Fibroblast of lung (primary cell): Measurements from ENCODE around the gene EYA2. TPM values are rescaled to one million over a fixed set of nuclear protein-coding genes. Genes with fewer than 3 reads are reported as not detected.

Experiments
- DNase-seq, 2 donors: peaks; one replicate each; pipeline versions ENCODE4 v3.0.0 to v3.0.0-alpha.2; 2010; ENCODE audit warnings: low read depth in 2 of 2
- H2AFZ ChIP-seq: 2 replicates; pipeline ENCODE4 v1.5.1; 2012; ENCODE audit warnings: low read length, control low read depth, inconsistent platforms
- H3K27ac ChIP-seq: 2 replicates; pipeline ENCODE4 v1.5.1; 2011; ENCODE audit warnings: low read length, control low read depth; ENCODE audit not compliant: insufficient read depth
- H3K27me3 ChIP-seq: 2 replicates; pipeline ENCODE4 v1.5.1; 2011; ENCODE audit warnings: mild to moderate bottlenecking, low read length; ENCODE audit not compliant: control insufficient read depth, insufficient read depth
- H3K36me3 ChIP-seq: 2 replicates; pipeline ENCODE4 v1.5.1; 2011; ENCODE audit warnings: low read length; ENCODE audit not compliant: control insufficient read depth, insufficient read depth
- H3K4me1 ChIP-seq: 2 replicates; pipeline ENCODE4 v1.5.1; 2011; ENCODE audit warnings: low read length; ENCODE audit not compliant: control insufficient read depth, insufficient read depth; ENCODE audit errors: extremely low read depth
- H3K4me2 ChIP-seq: 2 replicates; pipeline ENCODE4 v1.5.1; 2011; ENCODE audit warnings: low read length, control low read depth; ENCODE audit not compliant: insufficient read depth; ENCODE audit errors: extremely low read depth
- H3K4me3 ChIP-seq, 4 experiments: fragments of 200-600 bp in 1 of 4; sonication (generic) in 1 of 4; replicated peaks in 1 of 4; 2 replicates each; pipeline ENCODE4 v1.5.1; 2011 to 2016; ENCODE audit warnings: low read length in 4 of 4, low read depth in 3 of 4, mild to moderate bottlenecking in 3 of 4, control low read depth in 2 of 4, inconsistent platforms in 1 of 4, mixed read lengths in 1 of 4; ENCODE audit not compliant: insufficient read depth in 1 of 4; ENCODE audit errors: control extremely low read depth in 1 of 4
- H3K79me2 ChIP-seq: 2 replicates; pipeline ENCODE4 v1.5.1; 2012; ENCODE audit warnings: mild to moderate bottlenecking, low read length, inconsistent platforms; ENCODE audit not compliant: control insufficient read depth, insufficient read depth
- H3K9ac ChIP-seq: 2 replicates; pipeline ENCODE4 v1.5.1; 2011; ENCODE audit warnings: mild to moderate bottlenecking, low read length, control low read depth; ENCODE audit not compliant: insufficient read depth
- H3K9me3 ChIP-seq: 2 replicates; pipeline ENCODE4 v1.5.1; 2012; ENCODE audit warnings: low read depth, low read length; ENCODE audit not compliant: control insufficient read depth, insufficient read depth
- H4K20me1 ChIP-seq: 2 replicates; pipeline ENCODE4 v1.5.1; 2011; ENCODE audit warnings: low read length; ENCODE audit not compliant: control insufficient read depth, insufficient read depth; ENCODE audit errors: extremely low read depth
- EZH2 ChIP-seq: IDR thresholded peaks from 2 replicates; pipeline ENCODE4 v1.5.1; 2012; ENCODE audit warnings: low read length, control low read depth, mild to moderate bottlenecking; ENCODE audit errors: missing control alignments
- polyA plus RNA-seq, 2 donors: library from polyadenylated mRNA; depleted of rRNA in 1 of 2; stranded (reverse) in 1 of 2; unstranded in 1 of 2; fragments of >200 nt; gene quantifications; 2 replicates each; pipeline ENCODE4 v1.2.1, GENCODE V29; 2011 to 2012; ENCODE audit warnings: missing spikeins in 1 of 2
- total RNA-seq: library from RNA; depleted of rRNA; stranded (reverse); fragments of >200 nt; gene quantifications from 2 replicates; pipeline ENCODE4 v1.2.1, GENCODE V29; 2014
- TF ChIP-seq, protein P1 (sequence below), 2 donors: IDR thresholded peaks in 1 of 2; conservative IDR thresholded peaks in 1 of 2; 1 replicate in 1 of 2; 2 replicates in 1 of 2; pipeline ENCODE4 v1.5.1; 2011 to 2012; ENCODE audit warnings: low read length in 2 of 2, control low read depth in 1 of 2, inconsistent platforms in 1 of 2, low read depth in 1 of 2, mild to moderate bottlenecking in 1 of 2

The EYA2 gene
- total and polyA plus RNA-seq, 2 donors (not counting 1 experiment from before 2014, with no cell fraction given), result 0.37 to 1.7 TPM

DNA sequence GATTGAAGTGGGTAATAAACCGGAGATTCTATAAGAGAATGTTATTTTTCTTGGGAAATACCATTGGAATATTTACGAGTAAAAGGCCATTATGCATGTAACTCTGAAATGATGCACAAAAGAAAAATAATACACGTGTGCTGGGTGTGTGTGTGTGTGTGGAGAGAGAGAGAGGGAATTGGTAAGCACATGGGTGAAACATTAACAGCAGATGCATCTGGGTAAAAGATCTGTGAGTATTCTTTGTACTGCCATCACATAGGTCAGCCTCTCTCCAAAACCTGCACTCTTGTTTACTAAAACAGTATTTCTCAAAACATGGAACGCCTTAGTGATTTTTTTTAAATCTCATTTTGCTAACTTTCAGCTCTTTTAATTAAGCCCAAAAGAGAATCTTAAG lies 28.9 kb downstream of the EYA2 start:
- TF ChIP-seq EZH2, result no peak
- TF ChIP-seq, protein P1, sequence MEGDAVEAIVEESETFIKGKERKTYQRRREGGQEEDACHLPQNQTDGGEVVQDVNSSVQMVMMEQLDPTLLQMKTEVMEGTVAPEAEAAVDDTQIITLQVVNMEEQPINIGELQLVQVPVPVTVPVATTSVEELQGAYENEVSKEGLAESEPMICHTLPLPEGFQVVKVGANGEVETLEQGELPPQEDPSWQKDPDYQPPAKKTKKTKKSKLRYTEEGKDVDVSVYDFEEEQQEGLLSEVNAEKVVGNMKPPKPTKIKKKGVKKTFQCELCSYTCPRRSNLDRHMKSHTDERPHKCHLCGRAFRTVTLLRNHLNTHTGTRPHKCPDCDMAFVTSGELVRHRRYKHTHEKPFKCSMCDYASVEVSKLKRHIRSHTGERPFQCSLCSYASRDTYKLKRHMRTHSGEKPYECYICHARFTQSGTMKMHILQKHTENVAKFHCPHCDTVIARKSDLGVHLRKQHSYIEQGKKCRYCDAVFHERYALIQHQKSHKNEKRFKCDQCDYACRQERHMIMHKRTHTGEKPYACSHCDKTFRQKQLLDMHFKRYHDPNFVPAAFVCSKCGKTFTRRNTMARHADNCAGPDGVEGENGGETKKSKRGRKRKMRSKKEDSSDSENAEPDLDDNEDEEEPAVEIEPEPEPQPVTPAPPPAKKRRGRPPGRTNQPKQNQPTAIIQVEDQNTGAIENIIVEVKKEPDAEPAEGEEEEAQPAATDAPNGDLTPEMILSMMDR (conservative IDR thresholded peaks at IDR 0.05 in 1 of 2, IDR thresholded peaks at IDR 0.05 in 1 of 2; ENCODE audit: low read depth in 1 of 2, low read length in 2 of 2), result no peak
- no peaks in the 10 kb centered on the region for H3K36me3 ChIP-seq
- H3K4me3 ChIP-seq, result no peak overlapping the region
- no peaks in the 10 kb centered on the region for H3K27me3 ChIP-seq
- no peak overlapping the region for H3K4me2 ChIP-seq
- no peak overlapping the region for H3K9ac ChIP-seq
- no peak for DNase-seq
- no peak overlapping the region for H2AFZ ChIP-seq
- no peaks in the 10 kb centered on the region for H3K79me2 ChIP-seq
- H4K20me1 ChIP-seq, result no peaks in the 10 kb centered on the region
- H3K4me1 ChIP-seq, result no peaks in the 10 kb centered on the region
- no peak overlapping the region for H3K27ac ChIP-seq
- no peaks in the 10 kb centered on the region for H3K9me3 ChIP-seq

DNA sequence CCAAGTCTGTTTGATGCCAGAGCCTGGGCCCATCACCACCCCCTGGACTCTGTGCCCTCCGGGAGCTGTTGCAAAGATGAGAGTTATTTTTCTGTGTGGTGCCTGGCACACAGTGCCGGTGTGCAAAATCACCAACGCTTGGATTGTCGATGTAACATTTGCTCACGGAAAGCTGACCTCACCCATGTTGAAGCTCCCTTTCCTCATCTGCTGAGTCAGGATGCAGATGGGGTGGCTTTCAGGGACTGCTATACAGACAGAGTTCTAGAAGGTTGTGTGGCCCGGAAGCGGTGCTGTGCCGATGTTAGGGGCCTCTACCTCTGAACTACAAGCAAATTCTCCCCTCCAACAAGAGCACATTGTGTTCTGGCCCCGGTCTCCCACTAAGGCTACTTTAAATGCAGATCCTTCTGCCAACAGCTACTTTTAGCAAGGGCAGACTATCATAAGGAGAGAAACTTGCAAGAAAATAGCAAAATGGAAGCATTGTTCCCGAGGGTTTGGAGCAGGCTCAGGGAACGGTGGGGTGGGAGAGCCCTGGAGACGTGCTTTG lies 34.0 kb downstream of the EYA2 start:
- H3K79me2 ChIP-seq, result no peaks in the 10 kb centered on the region
- H2AFZ ChIP-seq, result no peak overlapping the region
- H3K27ac ChIP-seq, result no peak overlapping the region
- no peak overlapping the region for H3K4me3 ChIP-seq
- DNase-seq, result peak; percentile 31 to 36
- no peak overlapping the region for H3K4me2 ChIP-seq
- no peaks in the 10 kb centered on the region for H3K36me3 ChIP-seq
- no peaks in the 10 kb centered on the region for H3K9me3 ChIP-seq
- no peaks in the 10 kb centered on the region for H3K4me1 ChIP-seq
- no peak overlapping the region for H3K9ac ChIP-seq
- no peaks in the 10 kb centered on the region for H3K27me3 ChIP-seq
- TF ChIP-seq, protein P1 (conservative IDR thresholded peaks at IDR 0.05 in 1 of 2, IDR thresholded peaks at IDR 0.05 in 1 of 2; ENCODE audit: low read depth in 1 of 2, low read length in 2 of 2), result no peak
- no peak for TF ChIP-seq EZH2
- H4K20me1 ChIP-seq, result no peaks in the 10 kb centered on the region

DNA sequence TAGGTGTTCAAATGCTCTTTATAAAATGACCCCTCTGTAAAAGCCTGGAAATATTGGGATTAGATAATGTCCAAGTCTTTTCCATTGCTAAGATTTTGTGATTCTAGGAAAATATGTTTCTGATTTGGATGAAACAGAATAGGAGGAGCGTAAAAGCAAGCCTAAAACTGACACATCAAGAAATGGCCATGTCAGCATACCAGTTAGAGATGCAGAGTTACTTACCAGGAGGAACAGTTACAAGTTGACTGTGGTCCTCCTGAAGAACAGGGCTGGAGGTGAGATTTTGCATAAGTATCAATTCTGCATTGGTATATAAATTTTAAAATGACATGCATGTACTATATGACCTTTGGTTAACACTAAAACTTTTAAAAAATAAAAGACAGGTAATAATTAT lies 35.3 kb downstream of the EYA2 start:
- no peak overlapping the region for H3K4me3 ChIP-seq
- no peaks in the 10 kb centered on the region for H3K79me2 ChIP-seq
- H3K9me3 ChIP-seq, result no peaks in the 10 kb centered on the region
- no peaks in the 10 kb centered on the region for H3K36me3 ChIP-seq
- H3K27me3 ChIP-seq, result no peaks in the 10 kb centered on the region
- H3K4me1 ChIP-seq, result no peaks in the 10 kb centered on the region
- no peak for DNase-seq
- H2AFZ ChIP-seq, result no peak overlapping the region
- TF ChIP-seq EZH2, result no peak
- TF ChIP-seq, protein P1 (conservative IDR thresholded peaks at IDR 0.05 in 1 of 2, IDR thresholded peaks at IDR 0.05 in 1 of 2; ENCODE audit: low read depth in 1 of 2, low read length in 2 of 2), result no peak
- H3K4me2 ChIP-seq, result no peak overlapping the region
- H4K20me1 ChIP-seq, result no peaks in the 10 kb centered on the region
- no peak overlapping the region for H3K27ac ChIP-seq
- H3K9ac ChIP-seq, result no peak overlapping the region
